ENCODE results near the gene RGS6.

The RGS6 gene

DNA sequence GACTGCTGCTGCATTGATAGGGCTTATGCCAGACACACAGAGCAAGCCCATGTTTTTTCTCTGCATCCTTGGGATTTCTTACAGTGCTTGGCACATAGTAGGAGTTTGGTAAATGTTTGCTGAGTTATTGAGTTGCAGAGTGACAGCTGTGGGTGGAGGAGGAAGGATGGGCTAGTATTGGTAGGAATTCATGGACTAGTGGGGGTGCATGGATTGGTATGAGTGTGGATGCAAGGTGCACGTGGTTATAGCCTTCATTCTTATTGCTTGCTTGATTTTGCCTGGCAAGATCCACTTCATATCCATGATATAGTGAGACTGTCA lies 11.4 kb downstream of the RGS6 start:
- in situ Hi-C loops (cut with MboI; ENCODE audit: low pct_unique_long_range_greater_than_20kb, low sequenced_read_pairs, unreplicated experiment): no loop called here
- no peak for DNase-seq (ENCODE audit: low spot score)
- no peak for TF ChIP-seq CTCF (IDR thresholded peaks at IDR 0.05; ENCODE audit: extremely low read depth, insufficient read depth, missing control alignments)

GRCh38 chr14:71947947-71948500 lies 15.8 kb downstream of the RGS6 start:
- DNase-seq (ENCODE audit: low spot score): no peak
- in situ Hi-C loops (cut with MboI; ENCODE audit: low pct_unique_long_range_greater_than_20kb, low sequenced_read_pairs, unreplicated experiment): no loop called here
- TF ChIP-seq CTCF (IDR thresholded peaks at IDR 0.05; ENCODE audit: extremely low read depth, insufficient read depth, missing control alignments): no peak

GRCh38 chr14:71952381-71953363 lies 20.4 kb downstream of the RGS6 start:
- in situ Hi-C loops (cut with MboI; ENCODE audit: low pct_unique_long_range_greater_than_20kb, low sequenced_read_pairs, unreplicated experiment): no loop called here
- no peak for DNase-seq (ENCODE audit: low spot score)
- TF ChIP-seq CTCF (IDR thresholded peaks at IDR 0.05; ENCODE audit: extremely low read depth, insufficient read depth, missing control alignments): no peak

- peak; percentile 18 for DNase-seq (ENCODE audit: low spot score)
- no peak for TF ChIP-seq CTCF (IDR thresholded peaks at IDR 0.05; ENCODE audit: extremely low read depth, insufficient read depth, missing control alignments)
- in situ Hi-C loops (cut with MboI; ENCODE audit: low pct_unique_long_range_greater_than_20kb, low sequenced_read_pairs, unreplicated experiment): no loop called here
These were observed 24.8 kb downstream of the RGS6 start for GRCh38 chr14:71956920-71957563.

DNA sequence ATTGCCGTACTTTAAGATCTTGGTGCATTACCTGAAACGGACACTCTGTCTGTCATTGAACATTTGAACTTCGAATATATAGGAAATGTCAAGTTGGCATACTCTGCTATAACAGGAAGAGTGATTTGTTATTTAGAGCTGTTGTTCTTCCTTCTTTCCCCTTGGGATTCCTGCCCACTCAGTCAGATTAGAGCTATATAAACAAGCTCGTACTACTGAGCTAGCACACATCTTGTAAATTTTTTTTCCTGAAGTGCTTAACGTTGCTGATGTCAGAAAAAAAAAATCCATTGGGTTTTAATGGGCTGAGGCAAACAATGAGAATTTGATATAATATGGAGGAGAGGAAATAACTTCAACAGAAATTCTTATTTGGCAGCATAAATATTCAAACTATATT lies 26.8 kb downstream of the RGS6 start:
- in situ Hi-C loops (cut with MboI; ENCODE audit: low pct_unique_long_range_greater_than_20kb, low sequenced_read_pairs, unreplicated experiment): no loop called here
- DNase-seq (ENCODE audit: low spot score): no peak
- no peak for TF ChIP-seq CTCF (IDR thresholded peaks at IDR 0.05; ENCODE audit: extremely low read depth, insufficient read depth, missing control alignments)

DNA sequence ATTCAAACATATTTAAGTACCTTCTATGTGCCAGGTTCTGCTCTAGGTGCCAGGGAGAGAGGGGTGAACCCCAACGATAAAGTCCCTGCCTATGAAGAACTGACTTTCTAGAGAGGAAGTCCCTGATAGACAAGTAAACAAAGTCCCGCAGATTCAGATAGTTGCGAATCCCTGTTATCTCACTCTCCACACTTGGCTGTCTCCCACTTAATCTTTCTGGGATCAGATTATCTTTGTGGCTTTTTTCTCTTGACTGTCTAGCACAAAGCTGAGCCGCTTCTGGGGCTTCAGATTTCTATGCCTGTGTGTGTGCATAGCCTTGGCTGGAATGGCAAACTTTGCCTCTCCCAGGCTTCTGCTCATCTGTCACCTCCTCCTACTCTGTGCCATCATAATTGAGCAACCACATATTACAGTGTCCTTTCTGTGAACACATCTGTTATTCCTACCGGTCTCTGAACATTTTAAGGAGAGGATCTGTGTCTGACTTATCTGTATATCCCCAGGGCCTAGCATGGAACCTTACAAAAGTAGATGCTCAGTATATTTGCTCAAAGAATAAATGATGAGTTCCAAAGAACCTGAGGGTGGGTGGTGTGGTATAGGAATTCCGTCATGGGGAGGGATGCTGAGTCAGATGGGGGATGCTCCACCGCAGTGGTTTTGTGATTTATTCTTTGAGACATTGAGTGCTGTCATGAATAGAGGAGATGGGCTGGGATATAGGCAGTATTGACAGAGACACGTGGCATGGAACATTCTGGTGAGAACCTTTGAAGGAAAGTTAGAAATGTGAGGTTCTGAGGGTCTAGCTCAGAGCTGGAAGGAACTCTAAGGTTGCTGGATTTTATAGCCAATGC lies 28.5 kb downstream of the RGS6 start:
- DNase-seq (ENCODE audit: low spot score): no peak
- no peak for TF ChIP-seq CTCF (IDR thresholded peaks at IDR 0.05; ENCODE audit: extremely low read depth, insufficient read depth, missing control alignments)
- in situ Hi-C loops (cut with MboI; ENCODE audit: low pct_unique_long_range_greater_than_20kb, low sequenced_read_pairs, unreplicated experiment): no loop called here

All from GM13977 (cell line).